H1 (cell line): ENCODE measurements around the gene GNG12. TPM values are rescaled to one million over a fixed set of nuclear protein-coding genes. Genes with fewer than 3 reads are reported as not detected.

Experiments
- KDM5A ChIP-seq: fragments of 200-600 bp; IDR thresholded peaks from 2 replicates; pipeline ENCODE4 v1.7.1; 2012; ENCODE audit warnings: mild to moderate bottlenecking, low read length, inconsistent platforms, mixed read lengths
- polyA plus RNA-seq, 7 experiments: library from polyadenylated mRNA; depleted of rRNA in 3 of 7; stranded (reverse) in 5 of 7; unstranded in 2 of 7; fragments of >200 nt in 5 of 7; fragments of 200-250 nt in 2 of 7; gene quantifications; 1 replicate in 5 of 7; 2 replicates in 1 of 7; 4 replicates in 1 of 7; pipeline versions ENCODE4 v1.2.1 to v1.2.3, GENCODE V29; 2011 to 2013; ENCODE audit warnings: missing spikeins in 2 of 7, mixed read lengths in 2 of 7
- total RNA-seq: library from RNA; stranded (reverse); fragmentation: NEBNext Ultra II Directional; extraction: Animal tissue kit (Norgen Biotek cat#: 25700); gene quantifications from 2 replicates; pipeline ENCODE4 v1.2.1, GENCODE V29; 2021
- TF ChIP-seq, protein P1 (sequence below), 3 experiments: IDR thresholded peaks; 1 replicate in 2 of 3; 2 replicates in 1 of 3; pipeline versions ENCODE4 v1.5.1 to v1.6.1; 2011; ENCODE audit warnings: low read length in 3 of 3, mild to moderate bottlenecking in 3 of 3, inconsistent platforms in 2 of 3, low read depth in 1 of 3, moderate library complexity in 1 of 3; ENCODE audit not compliant: insufficient read depth in 1 of 3; ENCODE audit errors: control extremely low read depth in 1 of 3

The GNG12 gene
- total and polyA plus RNA-seq, 2 of the 8 experiments (the other 6 are each of a cell fraction or from before 2014, with no cell fraction given): 11.4 to 35.8 TPM

DNA sequence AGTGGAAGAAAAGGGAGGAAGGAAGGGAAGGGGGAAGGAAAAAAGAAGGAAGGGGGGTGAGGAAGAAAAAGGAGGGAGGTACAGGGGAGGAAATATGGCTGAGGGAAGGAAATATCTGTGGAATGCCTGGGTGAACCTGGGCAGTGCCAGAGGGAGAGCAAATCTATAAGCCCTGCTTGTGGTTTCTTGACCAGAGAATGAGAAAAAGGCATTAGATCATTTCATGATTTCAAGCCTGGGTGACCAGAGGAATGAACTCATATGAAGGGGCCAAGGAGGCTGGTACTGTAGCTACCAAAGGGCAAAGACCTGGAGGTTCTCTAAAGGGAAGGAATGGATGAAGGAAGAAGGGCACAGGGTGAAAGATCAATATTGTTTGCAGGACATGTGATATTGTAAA lies 31.4 kb downstream of the GNG12 start (continued):
- TF ChIP-seq KDM5A: no peak
- TF ChIP-seq, protein P1, sequence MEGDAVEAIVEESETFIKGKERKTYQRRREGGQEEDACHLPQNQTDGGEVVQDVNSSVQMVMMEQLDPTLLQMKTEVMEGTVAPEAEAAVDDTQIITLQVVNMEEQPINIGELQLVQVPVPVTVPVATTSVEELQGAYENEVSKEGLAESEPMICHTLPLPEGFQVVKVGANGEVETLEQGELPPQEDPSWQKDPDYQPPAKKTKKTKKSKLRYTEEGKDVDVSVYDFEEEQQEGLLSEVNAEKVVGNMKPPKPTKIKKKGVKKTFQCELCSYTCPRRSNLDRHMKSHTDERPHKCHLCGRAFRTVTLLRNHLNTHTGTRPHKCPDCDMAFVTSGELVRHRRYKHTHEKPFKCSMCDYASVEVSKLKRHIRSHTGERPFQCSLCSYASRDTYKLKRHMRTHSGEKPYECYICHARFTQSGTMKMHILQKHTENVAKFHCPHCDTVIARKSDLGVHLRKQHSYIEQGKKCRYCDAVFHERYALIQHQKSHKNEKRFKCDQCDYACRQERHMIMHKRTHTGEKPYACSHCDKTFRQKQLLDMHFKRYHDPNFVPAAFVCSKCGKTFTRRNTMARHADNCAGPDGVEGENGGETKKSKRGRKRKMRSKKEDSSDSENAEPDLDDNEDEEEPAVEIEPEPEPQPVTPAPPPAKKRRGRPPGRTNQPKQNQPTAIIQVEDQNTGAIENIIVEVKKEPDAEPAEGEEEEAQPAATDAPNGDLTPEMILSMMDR (IDR thresholded peaks at IDR 0.05; ENCODE audit: control extremely low read depth in 1 of 3, insufficient read depth in 1 of 3, low read depth in 1 of 3, low read length in 3 of 3): no peak
